COR-L47 (cell line): ENCODE measurements around the gene YWHAQ.
"Not testable (repeated sequence)": the region's sequence is repeated elsewhere in the genome, so short reads cannot be mapped to it uniquely, and the experiment has no call there.

ENCODE experiments used
- DNase-seq: peaks from one replicate; lab custom pipeline; 2025; lab: John Stamatoyannopoulos, UW

Gene YWHAQ

GRCh38 chr2:9594366-9595054 lies 36.3 kb downstream of the YWHAQ start:
- no peak for DNase-seq

GRCh38 chr2:9593925-9594324 lies 36.9 kb downstream of the YWHAQ start:
- no peak for DNase-seq

- no peak for DNase-seq
Measured at GRCh38 chr2:9592699-9593098, 38.1 kb downstream of the YWHAQ start.

- no peak for DNase-seq
Measured at GRCh38 chr2:9590641-9591040, 40.2 kb downstream of the YWHAQ start.

- no peak for DNase-seq
Measured at GRCh38 chr2:9586465-9586864, 44.3 kb downstream of the YWHAQ start.

- no peak for DNase-seq
Measured at GRCh38 chr2:9585486-9585885, 45.3 kb downstream of the YWHAQ start.

GRCh38 chr2:9584902-9585301 lies 45.9 kb downstream of the YWHAQ start:
- DNase-seq = not testable (repeated sequence)

- DNase-seq = no peak
Measured at GRCh38 chr2:9582624-9583023, 48.2 kb downstream of the YWHAQ start.

GRCh38 chr2:9578467-9579235 lies 52.1 kb downstream of the YWHAQ start:
- no peak for DNase-seq

- no peak for DNase-seq
Measured at GRCh38 chr2:9574331-9574730, 56.5 kb downstream of the YWHAQ start.

- no peak for DNase-seq
Measured at GRCh38 chr2:9573840-9574239, 57.0 kb downstream of the YWHAQ start.

- no peak for DNase-seq
Measured at GRCh38 chr2:9573013-9573720, 57.6 kb downstream of the YWHAQ start.

GRCh38 chr2:9570182-9571060 lies 60.4 kb downstream of the YWHAQ start:
- no peak for DNase-seq

- DNase-seq = peak; percentile 0
Measured at GRCh38 chr2:9565436-9566153, 65.2 kb downstream of the YWHAQ start.

GRCh38 chr2:9560628-9561027 lies 70.2 kb downstream of the YWHAQ start:
- no peak for DNase-seq

- no peak for DNase-seq
Measured at GRCh38 chr2:9558948-9559381, 71.8 kb downstream of the YWHAQ start.

GRCh38 chr2:9556121-9556743 lies 74.6 kb downstream of the YWHAQ start:
- DNase-seq = no peak

GRCh38 chr2:9555297-9556120 lies 75.3 kb downstream of the YWHAQ start, which contains the start of gene ADAM17:
Gene ADAM17 (minus strand): TSS chr2:9555830. CDS start chr2:9555605, 225 bp downstream.
- DNase-seq = peak; percentile 96

GRCh38 chr2:9554921-9555296 lies 75.9 kb downstream of the YWHAQ start:
- DNase-seq = peak; percentile 14
